Glomerular visceral epithelial cell (primary cell): Measurements from ENCODE around the gene CFAP100.
A peak's percentile ranks its signal among the peaks of the same experiment; 100 is the strongest.

ENCODE experiments used
- DNase-seq: peaks from one replicate; pipeline ENCODE4 v3.0.0-alpha.2; 2016; ENCODE audit errors: extremely low spot score

Gene CFAP100

DNA sequence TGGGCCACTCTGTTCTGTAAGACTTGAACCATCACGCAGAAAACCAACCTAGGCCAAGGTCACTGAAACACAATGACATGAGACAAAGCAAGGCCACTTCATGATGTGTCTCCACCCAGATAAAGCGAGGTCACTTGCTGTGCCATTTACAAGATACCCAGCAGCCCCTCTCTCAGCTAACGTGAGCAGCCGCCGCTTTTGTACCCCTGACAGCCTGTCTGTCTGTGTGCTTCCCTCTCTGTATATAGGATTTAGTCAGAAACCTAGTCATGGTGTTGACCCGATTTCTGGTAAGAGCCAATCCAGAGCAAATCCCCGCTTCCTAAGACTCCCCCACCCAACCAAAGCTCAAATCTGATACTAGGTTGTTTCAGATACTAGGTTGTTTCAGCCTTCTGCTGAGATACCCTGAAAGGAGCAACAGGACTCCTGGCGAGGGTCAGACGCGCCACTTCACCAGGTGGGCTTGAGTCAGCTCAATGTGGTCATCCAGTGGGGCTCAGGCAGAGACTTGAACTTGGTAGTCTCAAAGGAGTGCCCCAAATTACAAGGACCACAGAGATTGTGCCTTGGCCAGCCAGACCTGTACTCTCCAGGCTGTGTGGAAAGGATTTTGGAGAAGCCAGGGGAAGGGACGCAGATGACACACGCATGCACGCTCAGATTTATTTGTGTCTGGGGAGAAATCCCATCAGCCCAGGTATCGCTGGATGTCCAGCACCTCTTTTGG lies 84.0 kb downstream of the CFAP100 start:
- no peak for DNase-seq

DNA sequence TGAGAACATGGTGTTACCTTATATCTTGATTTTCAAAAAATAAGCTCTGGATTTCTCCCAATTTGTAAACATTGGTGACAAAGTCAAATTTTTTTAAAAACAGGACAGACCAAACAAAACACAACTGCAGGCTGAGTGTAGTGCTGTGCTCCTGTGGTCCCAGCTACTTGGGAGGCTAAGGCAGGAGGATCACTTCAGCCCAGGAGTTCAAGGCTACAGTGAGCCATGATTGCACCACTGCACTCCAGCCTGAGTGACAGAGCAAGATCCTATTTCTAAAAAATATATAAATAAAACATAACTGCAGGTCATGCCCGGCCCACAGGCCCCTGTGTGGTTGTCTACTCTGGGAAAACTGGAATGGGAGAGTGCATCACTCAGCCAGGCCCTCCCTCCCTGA lies 84.9 kb downstream of the CFAP100 start:
- no peak for DNase-seq

DNA sequence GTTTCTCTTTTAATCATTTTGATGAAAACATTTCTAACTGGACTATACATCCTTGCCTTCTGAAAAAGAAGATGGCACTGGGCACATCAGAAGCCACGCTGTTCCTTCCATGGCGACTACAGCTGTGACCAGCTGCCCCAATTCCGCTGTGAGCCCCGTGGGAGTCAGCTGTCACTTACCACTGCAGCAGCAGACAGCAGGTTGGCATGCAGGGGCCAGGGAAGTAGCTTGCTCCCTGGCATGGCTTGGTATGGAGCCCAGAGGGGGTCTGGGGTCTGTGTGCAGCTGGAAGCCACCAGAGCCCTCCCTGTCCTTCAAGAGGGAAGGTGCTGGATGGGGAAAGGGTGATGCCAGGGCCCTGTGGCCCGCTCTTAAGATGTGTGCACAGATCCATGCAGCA lies 85.5 kb downstream of the CFAP100 start:
- no peak for DNase-seq

DNA sequence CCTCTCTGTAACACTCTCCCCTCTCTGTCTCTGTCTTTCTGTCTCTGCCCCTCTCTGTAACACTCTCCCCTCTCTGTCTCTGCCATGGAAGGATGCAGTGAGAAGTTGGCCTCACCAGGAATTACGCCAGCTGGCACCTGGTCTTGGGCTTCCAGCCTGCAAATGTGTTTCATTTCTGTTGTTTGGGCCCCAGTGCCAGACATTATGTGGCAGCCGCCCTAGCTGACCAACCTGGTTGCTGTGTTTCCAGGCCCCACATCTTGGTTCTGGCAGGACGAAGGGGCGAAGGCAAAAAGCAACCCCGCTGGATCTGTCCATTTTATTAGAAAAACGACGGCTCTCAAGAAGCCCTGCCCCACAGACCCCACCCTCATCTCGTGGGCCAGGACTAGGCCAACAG lies 86.2 kb downstream of the CFAP100 start:
- no peak for DNase-seq

DNA sequence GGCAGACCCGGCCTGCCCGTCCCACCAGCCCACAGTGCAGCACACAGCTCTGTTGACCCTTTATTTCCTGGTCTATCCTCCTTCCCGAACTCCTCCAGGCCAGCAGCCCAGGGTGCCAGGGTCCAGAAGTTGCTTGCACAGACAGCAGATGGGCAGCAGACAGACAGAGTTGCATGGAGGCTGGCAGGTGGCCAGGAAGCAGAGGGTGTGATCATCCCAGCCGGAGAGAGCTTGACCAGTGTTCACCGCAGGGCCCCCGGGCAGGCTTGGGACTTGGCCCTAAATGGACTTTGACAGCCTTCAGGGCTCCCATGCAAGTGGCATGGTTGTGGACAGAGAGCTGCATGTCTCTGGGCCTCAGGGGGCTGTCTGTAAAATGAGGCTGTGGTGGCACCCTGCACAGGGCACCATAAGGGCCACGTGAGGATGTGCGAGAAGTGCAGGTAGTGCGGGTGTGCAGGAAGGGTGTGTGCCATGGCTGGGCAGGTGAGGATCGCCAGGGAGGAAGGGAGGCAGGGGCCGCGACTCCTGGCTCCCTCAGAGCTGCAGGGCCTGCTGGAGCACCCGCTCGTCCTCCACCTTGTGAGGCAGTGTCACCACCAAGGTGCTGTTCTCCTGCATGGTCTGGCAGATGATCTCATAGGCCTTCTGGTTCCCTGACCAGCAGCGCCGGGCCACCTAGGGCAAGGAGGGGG lies 87.2 kb downstream of the CFAP100 start:
- DNase-seq = peak; percentile 68

DNA sequence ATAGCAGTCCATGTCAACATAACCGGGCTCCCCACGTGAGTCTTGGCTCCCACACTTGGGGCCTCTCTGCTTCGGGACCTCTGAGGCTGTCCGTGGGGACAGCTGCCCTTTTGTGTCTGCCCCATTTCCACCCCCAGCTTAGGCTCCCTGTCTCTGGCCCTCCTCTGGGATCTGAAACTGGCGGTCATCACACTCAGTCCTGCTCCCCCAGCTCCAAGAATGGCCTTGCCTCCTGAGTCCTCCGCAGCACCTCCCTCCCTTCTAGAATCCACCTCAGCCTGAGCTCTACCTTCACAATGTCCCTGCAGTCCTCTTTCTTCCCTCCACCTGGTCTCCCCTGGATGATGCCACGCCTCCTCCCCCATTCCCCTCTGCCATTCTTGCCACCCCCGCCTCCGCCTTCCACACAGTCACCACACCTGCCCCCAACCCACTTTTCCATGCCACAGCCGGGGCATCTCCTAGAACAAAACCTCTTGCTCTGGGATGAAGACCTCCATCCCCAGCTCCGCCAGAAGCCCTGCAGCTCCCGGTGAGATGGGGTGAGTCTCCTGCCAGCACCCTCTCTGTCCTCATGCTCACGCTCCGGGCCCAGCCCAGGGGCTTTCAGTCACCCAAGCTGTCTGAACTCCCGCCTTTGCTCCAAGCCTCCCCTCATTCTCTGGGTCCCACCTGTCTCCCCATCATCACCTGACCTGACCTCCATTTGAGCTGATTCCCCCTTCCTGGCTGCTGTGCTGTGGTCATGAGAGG lies 88.0 kb downstream of the CFAP100 start:
- no peak for DNase-seq

DNA sequence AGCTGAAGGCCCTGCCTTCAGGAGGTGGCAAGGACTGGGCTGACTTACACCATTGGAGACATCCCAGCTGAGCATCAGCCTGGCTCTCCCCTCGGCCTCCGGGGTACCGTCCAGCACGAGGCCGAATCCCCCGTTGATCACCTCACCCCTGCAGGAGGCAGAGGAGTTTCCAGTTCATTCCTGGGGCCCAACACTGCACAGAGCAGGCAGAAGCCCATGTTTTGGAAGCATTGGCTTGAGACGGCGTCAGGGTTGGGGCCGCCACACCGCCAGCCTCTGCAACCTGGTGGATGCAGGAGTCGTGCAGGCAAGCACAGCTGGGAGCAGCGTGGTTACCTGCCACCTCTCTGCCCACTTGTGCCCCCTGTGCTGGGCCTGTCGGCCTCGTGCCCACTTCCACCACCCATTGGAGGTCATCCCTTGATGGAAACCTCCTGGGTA lies 88.6 kb downstream of the CFAP100 start:
- DNase-seq = no peak

DNA sequence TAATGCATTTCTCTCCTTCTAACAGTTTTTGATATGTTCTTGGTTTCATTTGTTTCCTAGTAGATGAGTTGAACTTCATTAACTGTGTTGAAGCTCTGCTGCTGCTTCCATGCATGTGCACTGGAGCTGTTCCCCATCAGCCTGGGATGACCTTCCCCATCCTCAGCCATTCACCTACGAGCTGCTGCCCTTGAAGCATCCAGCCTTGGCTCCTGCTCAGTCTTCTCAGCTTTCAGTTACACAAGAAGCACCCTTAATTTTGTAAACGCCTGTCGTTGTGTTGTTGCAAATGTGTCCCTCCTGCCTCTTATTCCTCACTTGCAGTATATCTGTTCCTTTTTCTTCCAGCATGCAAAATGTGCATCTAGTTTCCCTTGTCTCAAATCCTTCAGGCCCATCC lies 89.4 kb downstream of the CFAP100 start:
- no peak for DNase-seq

DNA sequence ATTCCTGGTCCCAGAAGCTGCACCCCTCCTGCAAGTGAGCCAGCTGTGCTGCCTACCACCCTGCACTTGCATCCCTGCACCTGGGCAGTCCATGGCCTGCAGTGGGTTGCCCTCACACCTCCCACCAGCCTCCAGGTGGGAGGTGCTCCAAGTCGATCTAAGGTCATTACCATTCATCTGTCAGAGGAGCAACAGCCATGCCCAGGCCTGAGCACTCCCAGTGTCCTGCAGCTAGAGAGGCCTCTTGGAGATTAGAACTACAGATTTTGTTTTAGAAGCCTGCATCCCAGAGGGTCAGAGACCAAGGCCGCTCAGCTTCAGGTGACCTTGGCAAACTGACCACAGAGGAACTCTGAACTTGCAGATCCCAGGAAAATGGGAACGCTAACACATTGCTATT lies 90.0 kb downstream of the CFAP100 start:
- no peak for DNase-seq

DNA sequence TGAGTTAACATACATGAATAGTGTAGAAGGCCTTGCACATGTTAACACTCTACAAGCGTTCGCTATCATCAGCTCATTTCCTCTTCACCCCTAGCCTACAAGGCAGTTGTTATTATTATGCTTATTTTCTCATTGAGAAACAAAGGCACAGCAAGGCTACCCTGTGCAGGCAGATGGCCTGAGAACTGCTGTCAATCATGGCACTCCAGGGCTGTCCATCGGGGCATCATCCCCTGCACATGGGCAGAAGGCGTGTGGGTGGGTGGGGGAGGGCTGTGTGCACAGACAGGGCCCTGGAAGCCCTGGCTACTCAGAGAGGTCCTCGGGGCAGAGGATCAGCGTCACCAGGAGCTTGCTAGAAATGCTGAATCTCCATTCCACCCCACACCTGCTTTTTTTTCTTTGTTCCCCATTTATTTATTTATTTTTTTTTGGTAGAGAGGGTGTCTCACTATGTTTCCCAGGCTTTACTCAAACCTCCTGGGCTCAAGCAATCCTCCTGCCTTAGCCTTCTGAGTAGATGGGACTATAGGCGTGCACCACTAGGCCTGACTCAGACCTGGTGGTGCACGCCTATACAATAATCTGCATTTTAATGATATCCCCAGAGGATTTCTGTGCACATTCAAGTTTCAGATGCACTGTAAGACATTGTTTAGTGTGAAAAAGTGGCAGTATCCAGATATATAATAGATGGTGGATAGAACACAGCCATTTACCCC lies 90.6 kb downstream of the CFAP100 start:
- DNase-seq = no peak

DNA sequence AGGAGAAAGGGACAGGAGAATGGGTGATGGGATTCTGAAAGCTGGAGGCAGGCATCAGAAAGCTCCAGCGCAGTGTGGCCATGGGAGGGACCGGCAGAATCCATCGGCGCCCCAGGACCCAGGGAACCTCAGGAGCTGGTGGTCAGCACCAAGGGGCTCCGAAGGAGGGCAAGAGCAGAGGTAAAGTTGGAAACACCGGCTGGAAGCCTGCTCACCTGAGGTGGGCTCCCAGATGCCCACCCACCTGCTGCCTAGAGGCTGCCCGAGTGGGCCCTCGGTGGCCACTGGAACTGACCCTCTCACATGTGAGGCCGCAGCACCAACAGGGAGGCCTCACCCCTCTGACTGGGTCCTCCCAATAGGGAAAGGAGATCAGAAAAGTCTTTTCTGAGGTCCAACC lies 91.2 kb downstream of the CFAP100 start:
- no peak for DNase-seq
